GM13976 (cell line): ENCODE data around the gene ZPR1.

Experiments used
- DNase-seq: peaks from one replicate; pipeline ENCODE4 v3.0.0; 2012; ENCODE audit warnings: low spot score
- in situ Hi-C: fragments of 300-500 bp; cut with MboI; formaldehyde crosslinking; loops from one replicate; pipeline ENCODE4 v1.12.0; 2022; ENCODE audit warnings: low sequenced_read_pairs, mixed read lengths, inconsistent platforms; ENCODE audit not compliant: unreplicated experiment
- TF ChIP-seq, protein P1 (sequence below): IDR thresholded peaks from 2 replicates; pipeline ENCODE4 v1.5.1; 2012; ENCODE audit warnings: borderline replicate concordance, mild to moderate bottlenecking; ENCODE audit not compliant: insufficient read depth; ENCODE audit errors: extremely low read depth, missing control alignments, control extremely low read depth

ZPR1 gene

DNA sequence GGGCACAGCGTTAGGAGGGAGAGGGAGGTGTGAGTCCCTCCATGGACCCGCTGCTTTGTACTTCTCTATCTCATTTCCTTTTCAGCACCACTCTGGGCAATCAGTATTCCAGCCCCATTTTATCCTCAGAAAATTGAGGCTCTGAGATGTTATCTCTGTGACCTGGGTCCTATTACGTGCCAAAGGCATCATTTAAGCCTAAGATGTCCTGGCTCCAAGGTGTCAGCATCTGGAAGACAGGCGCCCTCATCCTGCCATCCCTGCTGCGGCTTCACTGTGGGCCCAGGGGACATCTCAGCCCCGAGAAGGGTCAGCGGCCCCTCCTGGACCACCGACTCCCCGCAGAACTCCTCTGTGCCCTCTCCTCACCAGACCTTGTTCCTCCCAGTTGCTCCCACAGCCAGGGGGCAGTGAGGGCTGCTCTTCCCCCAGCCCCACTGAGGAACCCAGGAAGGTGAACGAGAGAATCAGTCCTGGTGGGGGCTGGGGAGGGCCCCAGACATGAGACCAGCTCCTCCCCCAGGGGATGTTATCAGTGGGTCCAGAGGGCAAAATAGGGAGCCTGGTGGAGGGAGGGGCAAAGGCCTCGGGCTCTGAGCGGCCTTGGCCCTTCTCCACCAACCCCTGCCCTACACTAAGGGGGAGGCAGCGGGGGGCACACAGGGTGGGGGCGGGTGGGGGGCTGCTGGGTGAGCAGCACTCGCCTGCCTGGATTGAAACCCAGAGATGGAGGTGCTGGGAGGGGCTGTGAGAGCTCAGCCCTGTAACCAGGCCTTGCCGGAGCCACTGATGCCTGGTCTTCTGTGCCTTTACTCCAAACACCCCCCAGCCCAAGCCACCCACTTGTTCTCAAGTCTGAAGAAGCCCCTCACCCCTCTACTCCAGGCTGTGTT is 41.1 kb upstream of the ZPR1 start:
- DNase-seq = no peak

DNA sequence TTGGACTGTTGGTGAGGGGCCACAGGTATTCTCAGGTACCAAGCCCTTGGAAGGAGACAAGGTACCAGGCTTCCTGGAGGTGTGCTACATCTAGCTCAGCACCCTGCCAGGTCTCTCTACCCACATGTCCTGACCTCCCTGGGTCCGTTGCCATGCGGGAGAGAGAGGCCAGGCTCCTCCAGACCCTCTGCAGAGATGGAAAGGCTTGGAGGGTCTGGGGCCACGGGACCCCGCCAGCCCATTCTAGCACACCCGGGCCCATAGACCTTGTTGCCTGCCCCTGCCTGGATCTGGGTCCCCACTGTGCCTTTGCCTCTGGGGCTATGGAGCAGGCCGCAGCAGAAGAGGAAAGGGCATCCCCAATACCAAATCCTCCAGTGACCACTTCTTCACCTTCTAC is 39.6 kb upstream of the ZPR1 start:
- DNase-seq = no peak

More for the DNA sequence above, 41.1 kb upstream of the ZPR1 start:
- in situ Hi-C loops = no loop called here
- TF ChIP-seq, protein P1, sequence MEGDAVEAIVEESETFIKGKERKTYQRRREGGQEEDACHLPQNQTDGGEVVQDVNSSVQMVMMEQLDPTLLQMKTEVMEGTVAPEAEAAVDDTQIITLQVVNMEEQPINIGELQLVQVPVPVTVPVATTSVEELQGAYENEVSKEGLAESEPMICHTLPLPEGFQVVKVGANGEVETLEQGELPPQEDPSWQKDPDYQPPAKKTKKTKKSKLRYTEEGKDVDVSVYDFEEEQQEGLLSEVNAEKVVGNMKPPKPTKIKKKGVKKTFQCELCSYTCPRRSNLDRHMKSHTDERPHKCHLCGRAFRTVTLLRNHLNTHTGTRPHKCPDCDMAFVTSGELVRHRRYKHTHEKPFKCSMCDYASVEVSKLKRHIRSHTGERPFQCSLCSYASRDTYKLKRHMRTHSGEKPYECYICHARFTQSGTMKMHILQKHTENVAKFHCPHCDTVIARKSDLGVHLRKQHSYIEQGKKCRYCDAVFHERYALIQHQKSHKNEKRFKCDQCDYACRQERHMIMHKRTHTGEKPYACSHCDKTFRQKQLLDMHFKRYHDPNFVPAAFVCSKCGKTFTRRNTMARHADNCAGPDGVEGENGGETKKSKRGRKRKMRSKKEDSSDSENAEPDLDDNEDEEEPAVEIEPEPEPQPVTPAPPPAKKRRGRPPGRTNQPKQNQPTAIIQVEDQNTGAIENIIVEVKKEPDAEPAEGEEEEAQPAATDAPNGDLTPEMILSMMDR = no peak

DNA sequence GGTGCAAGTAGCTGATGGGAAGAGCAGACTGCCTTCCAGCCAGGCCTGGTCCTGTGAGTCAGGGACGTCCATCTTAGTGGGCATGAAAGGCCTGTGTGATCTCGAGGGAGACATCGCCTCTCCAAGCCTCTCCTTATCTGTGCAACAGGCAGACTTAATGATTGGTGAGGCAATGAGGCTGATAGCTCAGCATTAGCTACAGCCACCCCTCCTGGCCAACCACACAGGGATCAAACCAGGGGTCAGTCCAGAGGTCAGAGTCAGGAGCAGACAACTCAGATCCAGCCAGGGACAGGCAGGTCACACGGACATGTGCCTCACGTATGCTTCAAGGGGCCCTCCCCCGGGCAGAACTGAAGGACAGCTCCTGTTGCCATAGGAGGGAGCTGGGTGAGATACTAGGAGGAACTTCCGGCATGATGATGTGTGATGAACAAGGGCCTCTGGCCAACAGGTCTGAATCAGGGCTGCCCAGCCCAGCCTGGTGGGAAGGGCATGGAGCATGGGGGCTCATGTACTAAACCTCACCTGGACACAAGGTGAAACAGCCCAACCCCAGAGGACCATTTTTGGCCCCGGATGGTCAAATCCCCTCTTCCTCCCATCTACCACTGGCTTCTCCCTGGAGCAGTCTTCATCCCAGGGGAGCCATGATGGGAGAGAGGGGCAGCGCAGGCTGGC is 39.1 kb upstream of the ZPR1 start:
- in situ Hi-C loops = no loop called here
- TF ChIP-seq, protein P1 = no peak
- no peak for DNase-seq

More for the DNA sequence above, 39.6 kb upstream of the ZPR1 start:
- in situ Hi-C loops = no loop called here
- TF ChIP-seq, protein P1 = no peak

DNA sequence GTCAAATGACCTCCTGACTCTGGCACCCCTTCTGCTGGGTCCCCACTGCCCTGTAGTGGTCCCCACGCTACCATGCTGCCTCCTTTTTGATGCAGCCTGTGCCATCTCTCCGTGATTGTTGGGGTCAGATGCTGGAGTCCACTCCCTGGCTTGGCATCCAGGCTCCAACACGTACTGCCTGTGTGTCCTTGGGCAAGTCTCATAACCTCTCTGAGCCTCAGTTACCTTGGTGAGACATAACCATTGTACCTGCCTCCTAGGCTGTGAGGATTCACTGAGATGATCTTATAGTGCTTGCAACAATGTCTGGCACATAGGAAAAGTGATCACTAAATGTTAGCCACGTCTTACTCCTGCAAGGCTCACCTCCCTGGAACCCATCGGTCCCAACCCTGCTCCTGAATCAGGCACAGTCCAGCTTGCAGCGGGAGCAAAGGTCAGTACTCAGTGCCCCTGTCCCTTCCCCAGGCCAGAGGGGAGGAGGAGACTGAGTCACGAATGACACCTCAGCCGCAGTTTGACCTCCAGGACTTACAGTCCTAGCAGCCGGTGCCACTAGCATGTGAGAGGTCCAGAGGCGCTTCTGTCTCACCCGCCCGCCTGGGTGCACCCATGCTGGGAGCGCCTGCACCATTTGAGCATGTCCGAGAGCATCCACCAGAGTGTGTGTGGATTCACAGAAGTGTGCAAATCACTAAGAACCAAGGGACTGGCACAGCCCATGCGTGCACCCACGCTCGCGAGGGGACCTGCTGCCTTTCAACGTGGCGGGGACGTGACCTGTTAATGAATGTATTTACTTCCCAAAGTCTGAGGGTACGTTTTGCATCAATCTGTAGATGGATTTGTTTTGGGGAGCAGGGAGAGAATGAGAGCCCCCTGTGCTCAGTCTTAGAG is 38.3 kb upstream of the ZPR1 start:
- no peak for DNase-seq
- in situ Hi-C loops = no loop called here
- TF ChIP-seq, protein P1 = no peak

DNA sequence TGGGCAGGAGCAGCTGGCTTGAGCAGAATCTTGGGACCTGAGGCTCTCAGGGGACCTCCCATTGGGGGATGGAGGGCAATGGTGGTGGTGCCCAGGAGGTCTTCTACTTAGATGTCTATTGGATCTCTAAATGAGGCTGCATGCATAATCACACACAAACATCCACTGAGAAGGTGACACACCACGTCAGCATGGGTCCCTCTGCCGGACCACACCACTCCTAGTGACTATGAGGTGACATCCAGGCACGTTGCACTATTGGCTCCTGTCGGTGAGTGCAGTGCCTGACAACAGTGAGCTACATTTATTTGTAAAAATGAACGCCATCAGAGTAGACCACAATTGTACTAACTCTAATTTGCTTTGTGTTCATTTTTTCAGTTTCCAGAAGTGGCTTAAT is 37.6 kb upstream of the ZPR1 start:
- TF ChIP-seq, protein P1 = no peak
- in situ Hi-C loops = no loop called here
- DNase-seq = no peak

DNA sequence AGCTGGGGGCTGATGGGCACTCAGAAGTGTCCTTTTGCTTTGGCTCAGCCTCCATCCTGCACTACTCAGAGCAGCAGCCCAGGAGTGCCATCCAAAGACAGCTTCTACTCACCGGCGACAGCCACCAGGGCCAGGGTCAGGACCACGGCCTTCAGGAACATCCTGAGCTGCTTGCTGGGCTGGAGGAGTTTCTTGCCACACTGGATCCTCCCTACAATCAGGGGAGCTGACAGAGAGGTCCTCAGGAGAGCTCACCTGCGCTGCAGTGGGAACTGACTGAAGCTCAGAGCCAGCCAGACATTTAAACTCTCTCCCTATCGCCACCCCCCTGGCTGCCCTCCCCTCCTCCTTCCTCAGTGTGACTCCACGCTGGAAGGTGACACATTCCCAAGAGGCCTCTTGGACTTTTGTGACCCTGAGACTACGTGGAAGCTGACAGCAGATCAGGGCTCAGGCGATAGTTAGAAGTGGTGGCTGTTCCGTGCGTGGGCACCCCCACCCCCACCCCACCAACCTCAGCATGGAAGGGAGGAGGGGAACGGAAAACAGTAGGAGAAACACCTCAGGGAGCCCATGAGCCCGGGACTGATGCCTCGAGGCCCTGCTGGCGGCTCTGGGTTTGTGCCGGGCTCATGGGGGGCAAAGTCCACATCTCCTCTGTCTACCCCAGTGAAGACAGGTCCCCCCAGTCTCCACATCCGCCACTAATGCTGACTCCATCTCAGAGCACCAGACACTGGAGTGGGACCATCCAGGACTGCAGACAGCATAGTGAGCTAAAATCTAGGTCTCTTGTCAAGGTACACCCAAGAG is 35.4 kb upstream of the ZPR1 start, which contains the start of gene APOA4:
Gene APOA4 (minus strand): TSS at position 274 of the 813 bp plus-strand sequence. CDS start 113 bp downstream, at position 161.
- TF ChIP-seq, protein P1 = no peak
- in situ Hi-C loops = no loop called here
- no peak for DNase-seq
